K562 (cell line): ENCODE measurements around the gene MGA. TPM values are rescaled to one million over a fixed set of nuclear protein-coding genes. Genes with fewer than 3 reads are reported as not detected.

Source experiments
- ELF1 ChIP-seq: fragments of 200-800 bp; sonication (Bioruptor generic); IDR thresholded peaks from 2 replicates; pipeline ENCODE4 v1.6.1; 2016; ENCODE audit warnings: missing genetic modification characterization, missing compliant biosample characterization
- SPI1 ChIP-seq: IDR thresholded peaks from 2 replicates; pipeline ENCODE4 v1.6.1; 2011; ENCODE audit warnings: low read depth, low read length, control low read depth, borderline replicate concordance
- ZNF12 ChIP-seq: sonication (generic); formaldehyde crosslinking; IDR thresholded peaks from 2 replicates; pipeline ENCODE4 v1.4.0; 2020; ENCODE audit warnings: mild to moderate bottlenecking, missing genetic modification reagents
- polyA plus RNA-seq, 8 experiments: library from polyadenylated mRNA; depleted of rRNA in 4 of 8; stranded (reverse) in 5 of 8; unstranded in 3 of 8; fragments of >200 nt; fragmentation: Nextera tagmentation in 2 of 8; fragmentation: Illumina TruSeq in 1 of 8; extraction: Ambion mirVana in 2 of 8; extraction: Trizol in 1 of 8; gene quantifications; 2 replicates each; pipeline versions ENCODE4 v1.2.1 to v1.2.3, GENCODE V29; 2011 to 2014; ENCODE audit warnings: inconsistent platforms in 1 of 8, missing spikeins in 1 of 8
- total RNA-seq, 7 experiments: library from RNA; depleted of rRNA in 6 of 7; stranded (reverse); fragments of >200 nt in 6 of 7; fragmentation: Illumina TruSeq in 2 of 7; extraction: Trizol in 2 of 7; gene quantifications; 2 replicates each; pipeline versions ENCODE4 v1.2.1 to v1.2.3, GENCODE V29; 2011 to 2021; ENCODE audit warnings: low replicate concordance in 1 of 7
- TF ChIP-seq, protein P1 (sequence below), 2 experiments: fragments of 450-650 bp; formaldehyde crosslinking in 1 of 2; IDR thresholded peaks; 2 replicates each; pipeline versions ENCODE4 v1.4.0 to v1.6.1; 2014 to 2020; ENCODE audit warnings: mild to moderate bottlenecking in 2 of 2, borderline replicate concordance in 1 of 2, low read depth in 1 of 2
- TF ChIP-seq, protein P2 (sequence below), 2 experiments: fragments of 450-650 bp in 1 of 2; sonication (generic) in 1 of 2; formaldehyde crosslinking in 1 of 2; IDR thresholded peaks; 2 replicates each; pipeline versions ENCODE4 v1.7.1 to v1.9.0; 2016 to 2022; ENCODE audit warnings: inconsistent platforms in 1 of 2, mild to moderate bottlenecking in 1 of 2, missing genetic modification reagents in 1 of 2
- TF ChIP-seq, protein P3 (sequence below), 3 experiments: IDR thresholded peaks in 2 of 3; conservative IDR thresholded peaks in 1 of 3; 2 replicates each; pipeline ENCODE4 v1.5.1; 2011 to 2012; ENCODE audit warnings: low read length in 3 of 3, mild to moderate bottlenecking in 3 of 3, control low read depth in 2 of 3, improper control_type of control experiment in 1 of 3, inconsistent platforms in 1 of 3, low read depth in 1 of 3, mixed read lengths in 1 of 3, moderate library complexity in 1 of 3; ENCODE audit not compliant: insufficient read depth in 2 of 3

Gene MGA
- total and polyA plus RNA-seq, 9 of the 15 experiments (the other 6 are each of a cell fraction or from before 2014, with no cell fraction given), result 4.7 to 56.1 (median 21.1) TPM

DNA sequence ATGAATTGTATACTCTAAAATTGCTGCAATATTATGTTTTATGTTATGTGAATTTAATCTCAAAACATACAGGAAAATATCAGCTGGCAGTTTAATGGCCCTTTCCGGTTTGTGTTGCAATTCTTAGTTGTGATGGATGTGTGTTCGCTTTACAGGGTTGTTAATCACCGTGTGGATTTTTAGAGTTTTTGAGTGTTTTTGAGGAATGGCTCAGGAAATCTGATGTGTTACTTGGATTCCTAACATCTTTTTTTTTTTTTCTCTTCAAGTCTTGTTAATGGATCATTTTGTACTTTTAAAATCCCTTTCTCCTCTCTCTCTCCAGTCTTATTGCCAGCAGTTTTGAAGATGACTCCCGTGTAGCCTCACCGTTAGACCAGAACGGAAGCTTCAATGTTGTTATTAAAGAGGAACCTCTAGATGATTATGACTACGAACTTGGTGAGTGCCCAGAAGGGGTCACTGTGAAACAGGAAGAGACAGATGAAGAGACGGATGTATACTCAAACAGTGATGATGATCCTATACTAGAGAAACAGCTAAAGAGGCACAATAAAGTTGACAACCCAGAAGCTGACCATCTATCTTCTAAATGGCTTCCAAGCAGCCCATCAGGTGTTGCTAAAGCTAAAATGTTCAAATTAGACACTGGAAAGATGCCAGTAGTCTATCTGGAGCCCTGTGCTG is 35.7 kb downstream of the MGA start (continued):
- TF ChIP-seq, protein P1, sequence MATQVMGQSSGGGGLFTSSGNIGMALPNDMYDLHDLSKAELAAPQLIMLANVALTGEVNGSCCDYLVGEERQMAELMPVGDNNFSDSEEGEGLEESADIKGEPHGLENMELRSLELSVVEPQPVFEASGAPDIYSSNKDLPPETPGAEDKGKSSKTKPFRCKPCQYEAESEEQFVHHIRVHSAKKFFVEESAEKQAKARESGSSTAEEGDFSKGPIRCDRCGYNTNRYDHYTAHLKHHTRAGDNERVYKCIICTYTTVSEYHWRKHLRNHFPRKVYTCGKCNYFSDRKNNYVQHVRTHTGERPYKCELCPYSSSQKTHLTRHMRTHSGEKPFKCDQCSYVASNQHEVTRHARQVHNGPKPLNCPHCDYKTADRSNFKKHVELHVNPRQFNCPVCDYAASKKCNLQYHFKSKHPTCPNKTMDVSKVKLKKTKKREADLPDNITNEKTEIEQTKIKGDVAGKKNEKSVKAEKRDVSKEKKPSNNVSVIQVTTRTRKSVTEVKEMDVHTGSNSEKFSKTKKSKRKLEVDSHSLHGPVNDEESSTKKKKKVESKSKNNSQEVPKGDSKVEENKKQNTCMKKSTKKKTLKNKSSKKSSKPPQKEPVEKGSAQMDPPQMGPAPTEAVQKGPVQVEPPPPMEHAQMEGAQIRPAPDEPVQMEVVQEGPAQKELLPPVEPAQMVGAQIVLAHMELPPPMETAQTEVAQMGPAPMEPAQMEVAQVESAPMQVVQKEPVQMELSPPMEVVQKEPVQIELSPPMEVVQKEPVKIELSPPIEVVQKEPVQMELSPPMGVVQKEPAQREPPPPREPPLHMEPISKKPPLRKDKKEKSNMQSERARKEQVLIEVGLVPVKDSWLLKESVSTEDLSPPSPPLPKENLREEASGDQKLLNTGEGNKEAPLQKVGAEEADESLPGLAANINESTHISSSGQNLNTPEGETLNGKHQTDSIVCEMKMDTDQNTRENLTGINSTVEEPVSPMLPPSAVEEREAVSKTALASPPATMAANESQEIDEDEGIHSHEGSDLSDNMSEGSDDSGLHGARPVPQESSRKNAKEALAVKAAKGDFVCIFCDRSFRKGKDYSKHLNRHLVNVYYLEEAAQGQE (IDR thresholded peaks at IDR 0.05; ENCODE audit: borderline replicate concordance), result peak; percentile 46; the same call in 1 of the 2 replicates
- TF ChIP-seq, protein P1 (CRISPR knock-in tag; IDR thresholded peaks at IDR 0.05; ENCODE audit: low read depth), result no peak
- TF ChIP-seq, protein P2, sequence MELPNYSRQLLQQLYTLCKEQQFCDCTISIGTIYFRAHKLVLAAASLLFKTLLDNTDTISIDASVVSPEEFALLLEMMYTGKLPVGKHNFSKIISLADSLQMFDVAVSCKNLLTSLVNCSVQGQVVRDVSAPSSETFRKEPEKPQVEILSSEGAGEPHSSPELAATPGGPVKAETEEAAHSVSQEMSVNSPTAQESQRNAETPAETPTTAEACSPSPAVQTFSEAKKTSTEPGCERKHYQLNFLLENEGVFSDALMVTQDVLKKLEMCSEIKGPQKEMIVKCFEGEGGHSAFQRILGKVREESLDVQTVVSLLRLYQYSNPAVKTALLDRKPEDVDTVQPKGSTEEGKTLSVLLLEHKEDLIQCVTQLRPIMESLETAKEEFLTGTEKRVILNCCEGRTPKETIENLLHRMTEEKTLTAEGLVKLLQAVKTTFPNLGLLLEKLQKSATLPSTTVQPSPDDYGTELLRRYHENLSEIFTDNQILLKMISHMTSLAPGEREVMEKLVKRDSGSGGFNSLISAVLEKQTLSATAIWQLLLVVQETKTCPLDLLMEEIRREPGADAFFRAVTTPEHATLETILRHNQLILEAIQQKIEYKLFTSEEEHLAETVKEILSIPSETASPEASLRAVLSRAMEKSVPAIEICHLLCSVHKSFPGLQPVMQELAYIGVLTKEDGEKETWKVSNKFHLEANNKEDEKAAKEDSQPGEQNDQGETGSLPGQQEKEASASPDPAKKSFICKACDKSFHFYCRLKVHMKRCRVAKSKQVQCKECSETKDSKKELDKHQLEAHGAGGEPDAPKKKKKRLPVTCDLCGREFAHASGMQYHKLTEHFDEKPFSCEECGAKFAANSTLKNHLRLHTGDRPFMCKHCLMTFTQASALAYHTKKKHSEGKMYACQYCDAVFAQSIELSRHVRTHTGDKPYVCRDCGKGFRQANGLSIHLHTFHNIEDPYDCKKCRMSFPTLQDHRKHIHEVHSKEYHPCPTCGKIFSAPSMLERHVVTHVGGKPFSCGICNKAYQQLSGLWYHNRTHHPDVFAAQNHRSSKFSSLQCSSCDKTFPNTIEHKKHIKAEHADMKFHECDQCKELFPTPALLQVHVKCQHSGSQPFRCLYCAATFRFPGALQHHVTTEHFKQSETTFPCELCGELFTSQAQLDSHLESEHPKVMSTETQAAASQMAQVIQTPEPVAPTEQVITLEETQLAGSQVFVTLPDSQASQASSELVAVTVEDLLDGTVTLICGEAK (IDR thresholded peaks at IDR 0.05), result peak; percentile 60
- TF ChIP-seq, protein P2 (CRISPR knock-in tag; IDR thresholded peaks at IDR 0.05), result no peak
- TF ChIP-seq ZNF12 (CRISPR knock-in tag), result no peak
- peak; percentile 56 for TF ChIP-seq ELF1 (tag)
- TF ChIP-seq, protein P3, sequence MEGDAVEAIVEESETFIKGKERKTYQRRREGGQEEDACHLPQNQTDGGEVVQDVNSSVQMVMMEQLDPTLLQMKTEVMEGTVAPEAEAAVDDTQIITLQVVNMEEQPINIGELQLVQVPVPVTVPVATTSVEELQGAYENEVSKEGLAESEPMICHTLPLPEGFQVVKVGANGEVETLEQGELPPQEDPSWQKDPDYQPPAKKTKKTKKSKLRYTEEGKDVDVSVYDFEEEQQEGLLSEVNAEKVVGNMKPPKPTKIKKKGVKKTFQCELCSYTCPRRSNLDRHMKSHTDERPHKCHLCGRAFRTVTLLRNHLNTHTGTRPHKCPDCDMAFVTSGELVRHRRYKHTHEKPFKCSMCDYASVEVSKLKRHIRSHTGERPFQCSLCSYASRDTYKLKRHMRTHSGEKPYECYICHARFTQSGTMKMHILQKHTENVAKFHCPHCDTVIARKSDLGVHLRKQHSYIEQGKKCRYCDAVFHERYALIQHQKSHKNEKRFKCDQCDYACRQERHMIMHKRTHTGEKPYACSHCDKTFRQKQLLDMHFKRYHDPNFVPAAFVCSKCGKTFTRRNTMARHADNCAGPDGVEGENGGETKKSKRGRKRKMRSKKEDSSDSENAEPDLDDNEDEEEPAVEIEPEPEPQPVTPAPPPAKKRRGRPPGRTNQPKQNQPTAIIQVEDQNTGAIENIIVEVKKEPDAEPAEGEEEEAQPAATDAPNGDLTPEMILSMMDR (IDR thresholded peaks at IDR 0.05 in 2 of 3, conservative IDR thresholded peaks at IDR 0.05 in 1 of 3; ENCODE audit: insufficient read depth in 2 of 3, low read depth in 1 of 3, low read length in 3 of 3), result peak; percentile 29 to 66 (median 65); a peak in 4 of 6 replicates
- 0 out of 2 replicates have a peak, but pooled peaks have one; percentile 30 for TF ChIP-seq SPI1
